Skin of body (tissue), 2 donors: ENCODE measurements around the gene PTGER2. TPM values are rescaled to one million over a fixed set of nuclear protein-coding genes. Genes with fewer than 3 reads are reported as not detected.
A peak's percentile ranks its signal among the peaks of the same experiment; 100 is the strongest.

ENCODE experiments used
- DNase-seq: peaks from one replicate; lab custom pipeline; 2025; lab: John Stamatoyannopoulos, UW
- total RNA-seq: library from RNA; depleted of rRNA; stranded (reverse); fragments of >200 nt; gene quantifications from one replicate; pipeline ENCODE4 v1.2.3, GENCODE V29; 2014

PTGER2 gene, protein sequence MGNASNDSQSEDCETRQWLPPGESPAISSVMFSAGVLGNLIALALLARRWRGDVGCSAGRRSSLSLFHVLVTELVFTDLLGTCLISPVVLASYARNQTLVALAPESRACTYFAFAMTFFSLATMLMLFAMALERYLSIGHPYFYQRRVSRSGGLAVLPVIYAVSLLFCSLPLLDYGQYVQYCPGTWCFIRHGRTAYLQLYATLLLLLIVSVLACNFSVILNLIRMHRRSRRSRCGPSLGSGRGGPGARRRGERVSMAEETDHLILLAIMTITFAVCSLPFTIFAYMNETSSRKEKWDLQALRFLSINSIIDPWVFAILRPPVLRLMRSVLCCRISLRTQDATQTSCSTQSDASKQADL
- total RNA-seq: 2.2 TPM

GRCh38 chr14:52313903-52314594, at the start of gene PTGER2:
PTGER2 (plus strand) TSS chr14:52314312; CDS start chr14:52314549, 237 bp downstream.
- DNase-seq: peak; percentile 45

- DNase-seq: no peak
Observed at GRCh38 chr14:52265253-52265652, 48.9 kb upstream of the PTGER2 start.

GRCh38 chr14:52266179-52266578, 47.9 kb upstream of the PTGER2 start:
- DNase-seq: no peak

DNA sequence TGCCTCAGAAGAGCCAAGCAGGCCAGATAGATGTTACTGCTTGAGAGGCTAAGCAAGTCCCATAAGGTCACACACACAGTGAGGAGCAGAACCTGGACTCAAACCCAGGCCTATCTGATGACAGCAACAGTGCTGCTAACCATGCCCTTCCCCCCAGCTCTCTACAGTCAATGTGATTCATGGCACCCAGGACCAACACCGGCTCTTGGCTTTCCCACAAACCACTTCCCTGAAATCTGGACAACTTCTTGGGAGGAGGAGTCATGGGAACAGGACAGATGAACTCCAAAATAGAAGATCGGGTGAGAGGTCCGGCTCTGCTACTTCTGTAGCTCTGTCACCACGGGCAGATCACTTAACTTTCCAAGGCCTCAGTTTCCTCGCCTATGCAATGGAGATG, 47.3 kb upstream of the PTGER2 start:
- no peak for DNase-seq

DNA sequence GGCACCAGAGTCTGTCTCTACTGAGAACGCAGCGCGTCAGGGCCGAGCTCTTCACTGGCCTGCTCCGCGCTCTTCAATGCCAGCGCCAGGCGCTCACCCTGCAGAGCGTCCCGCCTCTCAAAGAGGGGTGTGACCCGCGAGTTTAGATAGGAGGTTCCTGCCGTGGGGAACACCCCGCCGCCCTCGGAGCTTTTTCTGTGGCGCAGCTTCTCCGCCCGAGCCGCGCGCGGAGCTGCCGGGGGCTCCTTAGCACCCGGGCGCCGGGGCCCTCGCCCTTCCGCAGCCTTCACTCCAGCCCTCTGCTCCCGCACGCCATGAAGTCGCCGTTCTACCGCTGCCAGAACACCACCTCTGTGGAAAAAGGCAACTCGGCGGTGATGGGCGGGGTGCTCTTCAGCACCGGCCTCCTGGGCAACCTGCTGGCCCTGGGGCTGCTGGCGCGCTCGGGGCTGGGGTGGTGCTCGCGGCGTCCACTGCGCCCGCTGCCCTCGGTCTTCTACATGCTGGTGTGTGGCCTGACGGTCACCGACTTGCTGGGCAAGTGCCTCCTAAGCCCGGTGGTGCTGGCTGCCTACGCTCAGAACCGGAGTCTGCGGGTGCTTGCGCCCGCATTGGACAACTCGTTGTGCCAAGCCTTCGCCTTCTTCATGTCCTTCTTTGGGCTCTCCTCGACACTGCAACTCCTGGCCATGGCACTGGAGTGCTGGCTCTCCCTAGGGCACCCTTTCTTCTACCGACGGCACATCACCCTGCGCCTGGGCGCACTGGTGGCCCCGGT, 46.4 kb upstream of the PTGER2 start, which contains the start of gene PTGDR:
PTGDR (plus strand) TSS at position 198 of the 778 bp plus-strand sequence; CDS start at position 315, 117 bp downstream.
- DNase-seq: no peak

- DNase-seq: no peak
Observed at GRCh38 chr14:52268279-52269061, 45.6 kb upstream of the PTGER2 start.

DNA sequence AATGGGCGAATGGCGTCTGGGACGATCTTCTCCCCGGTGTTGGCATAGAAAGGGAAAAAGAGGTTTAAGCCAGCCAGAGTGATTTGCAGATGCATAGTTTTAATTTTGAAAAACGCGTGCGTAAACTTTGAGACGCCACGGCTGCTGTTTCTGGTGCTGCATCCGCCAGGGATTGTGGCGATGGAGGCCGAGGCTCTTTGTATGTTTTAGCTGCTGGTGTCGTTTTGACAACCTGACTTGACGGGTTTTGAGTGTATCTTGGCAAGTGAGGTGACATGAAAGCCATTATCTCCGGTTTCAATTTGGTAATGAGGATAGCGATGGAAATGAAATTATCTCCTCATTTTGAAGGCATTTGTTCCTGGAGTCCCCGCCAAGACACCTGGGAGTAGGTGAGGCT, 45.0 kb upstream of the PTGER2 start:
- DNase-seq: no peak

- DNase-seq: peak; percentile 37
Observed at GRCh38 chr14:52269982-52270381, 44.1 kb upstream of the PTGER2 start.

GRCh38 chr14:52271538-52271937, 42.6 kb upstream of the PTGER2 start:
- DNase-seq: no peak

- DNase-seq: no peak
Observed at GRCh38 chr14:52272375-52272774, 41.7 kb upstream of the PTGER2 start.

- DNase-seq: no peak
Observed at GRCh38 chr14:52275372-52275771, 38.7 kb upstream of the PTGER2 start.

GRCh38 chr14:52277552-52277951, 36.6 kb upstream of the PTGER2 start:
- DNase-seq: no peak

DNA sequence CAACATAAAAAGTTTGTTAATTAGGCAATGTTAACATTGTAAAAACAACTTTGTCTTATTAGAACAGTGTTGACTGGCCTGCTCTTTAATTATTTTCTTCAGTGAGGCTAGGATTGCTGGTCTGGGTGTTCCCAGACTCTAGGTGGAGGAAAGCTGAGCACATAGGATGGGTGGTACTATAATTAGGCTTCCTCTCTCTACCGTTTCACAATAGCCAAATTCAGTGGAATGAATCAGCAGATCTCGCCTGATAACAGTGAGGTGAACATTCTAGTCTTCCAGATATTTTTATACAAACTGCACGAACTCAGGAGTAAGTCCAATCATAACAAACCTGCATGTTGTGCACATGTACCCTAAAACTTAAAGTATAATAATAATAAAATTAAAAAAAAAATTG, 34.7 kb upstream of the PTGER2 start:
- no peak for DNase-seq

DNA sequence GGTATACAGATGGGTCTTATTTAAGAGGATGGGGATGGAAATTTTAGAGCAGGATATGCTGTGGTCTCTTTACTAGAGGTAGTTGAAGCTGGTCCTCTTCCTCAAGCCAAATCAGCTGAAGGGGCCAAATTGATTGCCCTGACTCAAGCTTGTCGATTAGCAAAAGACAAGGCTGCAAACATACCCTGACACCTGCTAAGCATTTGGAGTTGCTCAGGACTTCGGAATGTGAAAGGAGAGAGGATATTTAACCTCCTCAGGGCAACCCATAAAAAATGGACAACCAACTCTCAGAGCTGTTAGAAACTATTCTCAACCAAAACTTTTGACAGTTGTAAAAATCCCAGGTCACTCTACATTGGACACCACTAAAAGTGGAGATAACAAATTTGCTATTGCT, 31.0 kb upstream of the PTGER2 start:
- DNase-seq: no peak

DNA sequence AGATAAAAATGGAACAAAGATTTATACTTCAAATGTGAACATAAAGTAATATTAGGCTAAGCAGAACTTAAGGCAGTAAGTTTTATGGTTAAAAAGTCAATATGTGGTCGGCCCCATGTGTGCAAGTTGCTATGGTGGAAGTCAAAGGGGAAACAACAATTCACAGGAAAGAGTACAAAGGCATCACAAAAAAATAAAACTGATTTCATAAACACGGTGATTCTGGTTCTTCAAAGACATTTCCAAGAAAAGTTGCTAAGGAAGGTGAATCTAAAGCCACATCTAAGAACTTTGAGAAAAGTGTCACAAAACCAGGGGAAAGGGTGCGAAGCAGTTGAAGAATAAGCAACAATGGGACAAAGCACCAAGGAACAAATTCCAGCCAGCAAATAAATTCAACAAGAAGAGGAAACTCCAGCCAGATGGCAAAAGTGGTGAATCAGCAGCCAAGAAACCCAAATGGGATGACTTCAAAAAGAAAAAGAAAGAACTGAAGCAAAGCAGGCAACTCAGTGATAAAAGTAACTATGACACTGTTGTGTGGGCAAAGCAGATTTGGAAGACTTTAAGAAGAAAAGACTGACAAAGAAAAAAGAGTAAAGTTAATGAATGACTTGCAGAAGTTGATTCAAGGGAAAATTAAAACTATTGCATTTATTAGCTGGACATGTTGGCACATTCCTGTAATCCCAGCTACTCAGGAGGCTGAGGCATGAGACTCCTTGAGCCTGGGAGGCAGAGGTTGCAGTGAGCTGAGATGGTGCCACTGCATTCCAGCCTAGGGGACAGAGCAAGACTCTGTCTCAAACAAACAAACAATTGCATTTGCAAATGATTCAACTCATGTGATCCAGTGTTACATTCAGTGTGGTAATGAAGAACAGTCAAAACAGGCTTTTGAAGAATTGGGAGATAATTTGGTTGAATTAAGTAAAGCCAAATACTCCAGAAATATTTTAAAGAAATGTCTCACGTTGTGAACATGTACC, 27.2 kb upstream of the PTGER2 start:
- no peak for DNase-seq

DNA sequence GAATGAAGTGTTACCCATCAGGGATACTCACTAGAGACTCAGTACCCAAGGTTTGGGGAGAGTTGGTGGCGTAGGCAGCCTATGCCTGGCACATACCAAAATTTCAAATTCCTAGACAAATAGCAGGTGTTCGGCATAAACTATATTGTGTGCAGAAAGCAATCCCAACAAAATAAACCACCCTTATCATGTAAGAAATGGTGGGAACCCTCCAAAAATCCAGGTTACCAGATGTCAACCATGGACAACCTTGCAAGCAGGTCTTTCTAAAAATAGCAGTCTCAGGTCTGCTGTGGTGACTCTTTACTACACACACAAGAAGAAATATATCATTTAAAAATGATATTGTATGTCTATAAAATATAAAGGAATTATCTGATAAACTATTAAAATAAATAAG, 17.7 kb upstream of the PTGER2 start:
- no peak for DNase-seq

- no peak for DNase-seq
Observed at GRCh38 chr14:52298795-52299194, 15.3 kb upstream of the PTGER2 start.

- DNase-seq: peak; percentile 65
Observed at GRCh38 chr14:52299692-52300278, 14.3 kb upstream of the PTGER2 start.

GRCh38 chr14:52303236-52303635, 10.9 kb upstream of the PTGER2 start:
- no peak for DNase-seq
